GM21515 (cell line): ENCODE results near the gene NDUFB6.
"Not testable (repeated sequence)": the region's sequence is repeated elsewhere in the genome, so short reads cannot be mapped to it uniquely, and the experiment has no call there.

Experiments used
- ATAC-seq: cut with Tn5 transposase; IDR thresholded peaks from one replicate; pipeline ENCODE4 v1.9.1; 2021; ENCODE audit not compliant: unreplicated experiment

NDUFB6 gene

GRCh38 chr9:32571969-32572899, 725 bp downstream of the NDUFB6 start:
- peak; percentile 90 for ATAC-seq

DNA sequence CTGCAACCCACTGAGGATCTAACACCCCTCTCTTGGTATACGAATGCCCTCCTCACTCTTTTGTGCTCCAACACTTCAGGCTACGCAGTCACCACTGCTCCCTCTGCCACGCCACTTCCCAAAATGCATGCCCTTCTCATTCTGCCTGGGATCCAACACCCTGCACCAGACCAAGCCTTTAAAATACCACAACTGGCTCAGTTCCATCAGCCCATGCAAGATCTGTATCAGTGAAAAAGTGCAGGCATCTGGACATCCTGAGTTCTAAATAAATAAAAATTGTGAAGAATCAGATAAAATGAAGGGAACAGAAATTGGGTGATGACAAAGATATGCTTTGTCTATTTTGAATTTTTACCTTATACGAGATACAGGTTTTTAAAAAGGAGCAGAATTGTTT, 2.7 kb downstream of the NDUFB6 start:
- no peak for ATAC-seq

- ATAC-seq, result no peak
These were observed 6.2 kb downstream of the NDUFB6 start for GRCh38 chr9:32566770-32567169.

GRCh38 chr9:32565967-32566366, 7.0 kb downstream of the NDUFB6 start:
- ATAC-seq, result no peak

GRCh38 chr9:32558408-32558934, 14.5 kb downstream of the NDUFB6 start:
- ATAC-seq, result no peak

- no peak for ATAC-seq
These were observed 18.4 kb downstream of the NDUFB6 start for GRCh38 chr9:32554591-32554990.

DNA sequence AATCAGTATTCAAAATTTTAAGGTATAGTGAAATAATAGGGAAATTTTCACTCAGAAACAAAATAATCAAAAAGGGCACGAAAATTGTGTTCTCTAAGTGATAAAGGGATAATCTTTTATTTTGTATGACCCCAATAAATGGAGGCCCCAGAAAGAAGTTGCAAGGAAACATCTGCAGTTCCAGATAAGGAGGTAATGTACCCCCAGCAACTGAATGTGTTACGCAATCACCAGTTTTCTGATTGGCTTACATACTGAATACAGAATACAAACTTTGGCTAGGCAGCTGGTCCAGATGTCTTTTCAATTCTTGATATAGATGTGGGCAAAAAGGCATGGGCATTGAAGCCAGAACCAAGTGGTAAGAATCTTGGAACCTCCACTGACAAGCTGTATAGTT, 18.9 kb downstream of the NDUFB6 start:
- no peak for ATAC-seq

DNA sequence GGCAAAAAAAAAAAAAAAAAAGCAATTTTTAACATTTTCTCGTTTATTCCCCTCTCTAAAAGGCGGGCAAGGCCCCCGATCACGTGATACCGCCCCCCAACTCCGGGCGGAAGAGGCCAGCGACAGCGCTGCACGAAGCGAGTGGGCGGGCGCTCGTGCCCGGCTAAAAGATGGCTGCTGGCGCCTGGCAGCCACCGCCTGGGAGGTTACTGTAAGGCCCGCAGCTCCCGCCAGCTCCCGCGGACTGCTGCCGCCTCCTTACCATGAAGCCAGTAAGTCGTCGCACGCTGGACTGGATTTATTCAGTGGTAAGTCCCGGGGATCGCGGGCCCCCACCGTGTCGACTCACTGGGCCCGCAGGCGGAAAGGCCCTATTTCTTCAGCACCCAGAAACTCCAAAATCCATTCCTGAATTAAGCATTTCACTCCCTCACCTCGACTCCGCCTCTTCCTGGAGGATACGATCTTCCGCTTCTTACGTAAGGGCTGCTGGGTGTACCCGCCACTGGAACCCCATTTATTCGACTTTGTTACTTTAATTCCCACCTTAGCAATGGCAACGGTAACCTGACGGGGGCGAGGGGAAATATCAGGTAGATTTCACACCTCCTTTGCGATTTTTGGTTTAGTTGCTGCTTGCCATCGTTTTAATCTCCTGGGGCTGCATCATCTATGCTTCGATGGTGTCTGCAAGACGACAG, 20.6 kb downstream of the NDUFB6 start, which contains the start of the genes SMIM27 and TOPORS:
Gene SMIM27, plus strand, starts transcription at position 156 of the 701 bp plus-strand sequence. Its CDS starts 108 bp downstream, at position 264.
Gene TOPORS, minus strand, starts transcription at position 415 of the 701 bp plus-strand sequence. Its CDS starts 150 bp downstream, at position 265.
- peak; percentile 75 for ATAC-seq

- peak; percentile 2 for ATAC-seq
These were observed 21.5 kb downstream of the NDUFB6 start for GRCh38 chr9:32551276-32552051.

DNA sequence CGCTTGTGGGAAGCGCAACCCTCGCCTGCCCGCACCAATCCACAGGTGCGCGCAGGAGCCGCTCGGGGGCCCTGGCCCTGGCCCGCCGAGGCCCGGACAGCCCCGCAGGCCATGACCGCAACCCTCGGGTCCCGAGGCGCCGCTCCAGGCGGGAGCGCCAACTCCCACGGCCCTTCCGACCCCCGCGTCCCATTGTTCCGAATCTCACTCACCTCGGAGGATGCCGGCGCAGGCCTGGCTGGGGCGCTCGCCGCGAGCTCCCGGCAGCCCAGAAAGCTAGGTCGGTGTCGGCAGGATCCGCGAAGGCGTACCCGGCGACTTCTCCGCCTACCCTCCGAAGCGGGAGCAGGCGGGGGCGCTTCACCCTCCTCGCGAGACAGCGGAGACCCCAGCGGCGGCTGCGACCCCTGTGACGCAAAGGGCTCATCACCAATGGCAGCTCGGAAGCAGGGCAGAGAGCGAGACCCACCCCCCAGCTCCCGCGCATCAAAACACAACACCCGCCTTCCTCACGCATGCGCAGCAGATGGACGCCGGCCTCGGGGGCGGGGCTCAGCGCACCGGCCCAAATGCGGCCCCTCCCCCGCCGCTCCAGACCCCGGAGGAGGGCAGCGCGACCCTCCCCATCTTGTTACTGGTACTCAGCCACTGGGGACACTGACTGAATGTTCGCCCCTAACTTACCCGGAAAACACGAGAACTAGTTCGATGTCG, 22.2 kb downstream of the NDUFB6 start:
- peak; percentile 69 for ATAC-seq

DNA sequence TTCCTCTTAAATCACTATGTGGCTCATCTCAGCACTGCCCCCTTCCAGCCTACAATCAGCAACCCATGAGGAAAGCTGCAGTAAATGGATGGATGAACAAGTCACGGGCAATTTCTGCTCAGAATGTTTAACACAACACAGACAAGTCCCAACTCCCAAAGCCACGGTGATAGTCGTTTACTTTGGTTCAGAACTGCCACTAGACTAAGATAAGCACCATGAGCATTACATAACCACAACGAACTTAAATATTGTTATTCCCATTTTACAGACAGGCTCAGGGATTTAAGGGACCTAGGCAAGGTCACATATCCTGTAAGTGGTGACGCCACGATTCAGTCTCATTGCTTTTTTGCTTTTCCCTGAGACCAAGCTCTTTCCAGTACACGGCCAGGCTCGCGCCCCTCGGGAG, 22.8 kb downstream of the NDUFB6 start:
- no peak for ATAC-seq

- not testable (repeated sequence) for ATAC-seq
These were observed 24.7 kb downstream of the NDUFB6 start for GRCh38 chr9:32548213-32548612.

DNA sequence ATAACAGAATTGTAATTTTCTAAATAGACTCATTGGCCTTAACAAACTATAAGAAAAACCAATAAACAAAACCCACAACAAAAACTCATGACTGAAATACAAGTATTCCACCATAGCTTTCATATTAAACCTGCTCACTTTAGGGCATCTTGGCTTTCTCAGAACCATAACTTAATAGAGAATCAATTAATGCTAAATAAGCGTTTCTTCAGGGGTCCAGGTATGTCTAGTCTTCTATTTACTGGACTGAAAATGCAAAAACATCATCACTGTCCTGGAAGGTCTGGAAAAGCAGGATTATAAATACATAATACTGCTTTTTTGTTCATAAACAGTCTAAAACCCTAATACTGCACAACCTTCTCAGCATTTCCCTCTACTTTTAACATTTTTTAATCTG, 27.1 kb downstream of the NDUFB6 start:
- no peak for ATAC-seq

- ATAC-seq, result no peak
These were observed 29.9 kb downstream of the NDUFB6 start for GRCh38 chr9:32543047-32543446.

GRCh38 chr9:32533816-32534215, 39.1 kb downstream of the NDUFB6 start:
- no peak for ATAC-seq

- ATAC-seq, result no peak
These were observed 39.6 kb downstream of the NDUFB6 start for GRCh38 chr9:32533336-32533735.

- no peak for ATAC-seq
These were observed 46.3 kb downstream of the NDUFB6 start for GRCh38 chr9:32526707-32527048.

DNA sequence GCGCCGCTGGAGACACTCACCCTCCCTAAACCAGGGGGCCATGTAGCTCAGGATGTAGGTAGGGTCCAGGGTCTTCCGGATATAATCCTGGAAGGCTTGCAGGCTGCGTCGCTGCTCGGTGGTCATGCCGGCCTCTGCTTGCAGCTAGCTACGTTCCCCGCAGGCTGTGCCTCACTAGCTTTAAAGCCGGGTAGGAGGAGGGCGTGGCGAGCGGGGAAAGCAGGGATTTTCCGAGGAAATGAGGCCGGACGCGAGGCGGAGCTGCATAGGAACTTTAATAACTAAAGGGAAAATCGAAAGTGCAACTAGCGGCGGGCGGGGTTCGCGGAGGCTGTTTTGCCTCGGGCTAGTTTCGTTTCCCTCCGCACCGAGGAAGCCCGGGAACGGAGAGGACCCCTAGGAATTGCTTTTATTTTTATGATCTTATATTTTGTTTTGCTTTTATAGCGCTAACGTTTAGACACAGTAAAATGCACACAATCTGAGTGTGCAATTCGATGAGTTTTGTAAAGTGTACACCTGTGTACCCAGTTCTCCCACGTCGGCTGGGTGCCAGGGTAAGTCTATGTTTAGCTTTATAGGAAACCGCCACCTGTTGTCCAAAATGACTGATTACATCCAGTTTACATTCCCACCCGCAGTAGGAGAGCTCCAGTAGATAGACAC, 46.8 kb downstream of the NDUFB6 start, which contains the start of gene RIGI:
Gene RIGI, minus strand, starts transcription at position 156 of the 666 bp plus-strand sequence. Its CDS starts 30 bp downstream, at position 126.
- peak; percentile 65 for ATAC-seq

DNA sequence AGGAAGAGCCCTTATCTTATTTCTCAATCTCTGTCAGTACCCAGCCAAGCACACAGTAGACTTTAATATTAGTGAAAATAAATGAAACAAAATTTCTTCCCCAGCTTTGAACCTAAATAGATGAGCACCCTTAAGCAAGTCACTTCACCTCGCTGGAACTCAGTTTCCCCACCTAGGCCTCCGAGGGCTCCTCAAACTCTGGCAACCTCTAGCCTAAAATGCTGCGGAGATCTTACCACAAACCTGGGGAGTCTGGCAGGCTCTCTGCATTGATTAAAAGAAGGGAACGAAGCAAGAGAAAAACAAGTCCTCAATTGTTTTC, 47.3 kb downstream of the NDUFB6 start:
- ATAC-seq, result peak; percentile 22
